Measurements from ENCODE around the gene ALDH1A2.
A peak's percentile ranks its signal among the peaks of the same experiment; 100 is the strongest.
"Not testable (repeated sequence)": the region's sequence is repeated elsewhere in the genome, so short reads cannot be mapped to it uniquely, and the experiment has no call there.

The ALDH1A2 gene

GRCh38 chr15:58040150-58040549, 25.4 kb downstream of the ALDH1A2 start:
- no peak for DNase-seq (ENCODE audit: low read depth)

- DNase-seq (ENCODE audit: low read depth): no peak
Observed at GRCh38 chr15:58039079-58040035, 26.2 kb downstream of the ALDH1A2 start.

GRCh38 chr15:58038426-58039078, 27.0 kb downstream of the ALDH1A2 start:
- no peak for DNase-seq (ENCODE audit: low read depth)

- no peak for DNase-seq (ENCODE audit: low read depth)
Observed at GRCh38 chr15:58037723-58038301, 27.7 kb downstream of the ALDH1A2 start.

GRCh38 chr15:58036579-58036978, 28.9 kb downstream of the ALDH1A2 start:
- DNase-seq (ENCODE audit: low read depth): no peak

- not testable (repeated sequence) for DNase-seq (ENCODE audit: low read depth)
Observed at GRCh38 chr15:58028392-58028791, 37.1 kb downstream of the ALDH1A2 start.

- DNase-seq (ENCODE audit: low read depth): no peak
Observed at GRCh38 chr15:58026552-58026951, 39.0 kb downstream of the ALDH1A2 start.

GRCh38 chr15:58026051-58026450, 39.5 kb downstream of the ALDH1A2 start:
- DNase-seq (ENCODE audit: low read depth): no peak

- DNase-seq (ENCODE audit: low read depth): no peak
Observed at GRCh38 chr15:58021332-58022230, 43.9 kb downstream of the ALDH1A2 start.

- DNase-seq (ENCODE audit: low read depth): peak; percentile 16
Observed at GRCh38 chr15:58019503-58020376, 45.8 kb downstream of the ALDH1A2 start.

- DNase-seq (ENCODE audit: low read depth): no peak
Observed at GRCh38 chr15:58017869-58018268, 47.6 kb downstream of the ALDH1A2 start.

GRCh38 chr15:58016581-58017175, 48.8 kb downstream of the ALDH1A2 start:
- DNase-seq (ENCODE audit: low read depth): no peak

- DNase-seq (ENCODE audit: low read depth): no peak
Observed at GRCh38 chr15:58015565-58015964, 49.9 kb downstream of the ALDH1A2 start.

- DNase-seq (ENCODE audit: low read depth): no peak
Observed at GRCh38 chr15:58014470-58014869, 51.0 kb downstream of the ALDH1A2 start.

GRCh38 chr15:58014040-58014439, 51.5 kb downstream of the ALDH1A2 start:
- DNase-seq (ENCODE audit: low read depth): no peak

GRCh38 chr15:58010983-58011382, 54.5 kb downstream of the ALDH1A2 start:
- DNase-seq (ENCODE audit: low read depth): no peak

- DNase-seq (ENCODE audit: low read depth): no peak
Observed at GRCh38 chr15:58003810-58004209, 61.7 kb downstream of the ALDH1A2 start.

GRCh38 chr15:58002338-58003126, 63.0 kb downstream of the ALDH1A2 start:
- no peak for DNase-seq (ENCODE audit: low read depth)

- not testable (repeated sequence) for DNase-seq (ENCODE audit: low read depth)
Observed at GRCh38 chr15:57999699-58000098, 65.8 kb downstream of the ALDH1A2 start.

- no peak for DNase-seq (ENCODE audit: low read depth)
Observed at GRCh38 chr15:57996561-57996960, 69.0 kb downstream of the ALDH1A2 start.

All from GM04504 (cell line).